Skeletal muscle satellite cell (primary cell): Measurements from ENCODE around the gene C16orf90. TPM values are rescaled to one million over a fixed set of nuclear protein-coding genes. Genes with fewer than 3 reads are reported as not detected.

Experiments
- H3K27me3 ChIP-seq: 2 replicates; pipeline ENCODE4 v1.7.0; 2013; ENCODE audit warnings: low read length; ENCODE audit not compliant: control insufficient read depth, insufficient read depth
- H3K36me3 ChIP-seq: 2 replicates; pipeline ENCODE4 v1.7.0; 2013; ENCODE audit warnings: mild to moderate bottlenecking, control low read depth, low read length; ENCODE audit not compliant: insufficient read depth
- H3K4me1 ChIP-seq: 2 replicates; pipeline ENCODE4 v1.7.0; 2013; ENCODE audit warnings: low read length; ENCODE audit not compliant: control insufficient read depth, insufficient read depth
- H3K4me2 ChIP-seq: 2 replicates; pipeline ENCODE4 v1.7.0; 2013; ENCODE audit warnings: mild to moderate bottlenecking, low read length
- H3K4me3 ChIP-seq: 2 replicates; pipeline ENCODE4 v1.7.0; 2013; ENCODE audit warnings: low read length
- H3K9ac ChIP-seq: 2 replicates; pipeline ENCODE4 v1.7.0; 2013; ENCODE audit warnings: mild to moderate bottlenecking, low read depth, low read length, moderate library complexity
- H3K9me3 ChIP-seq: replicated peaks from 2 replicates; pipeline ENCODE4 v1.7.0; 2013; ENCODE audit warnings: mild to moderate bottlenecking, control low read depth, low read length
- small RNA-seq: library from RNA; depleted of rRNA; stranded (forward); fragments of <200 nt; gene quantifications from one replicate; pipeline ENCODE3, GENCODE V24; 2012

The C16orf90 gene

DNA sequence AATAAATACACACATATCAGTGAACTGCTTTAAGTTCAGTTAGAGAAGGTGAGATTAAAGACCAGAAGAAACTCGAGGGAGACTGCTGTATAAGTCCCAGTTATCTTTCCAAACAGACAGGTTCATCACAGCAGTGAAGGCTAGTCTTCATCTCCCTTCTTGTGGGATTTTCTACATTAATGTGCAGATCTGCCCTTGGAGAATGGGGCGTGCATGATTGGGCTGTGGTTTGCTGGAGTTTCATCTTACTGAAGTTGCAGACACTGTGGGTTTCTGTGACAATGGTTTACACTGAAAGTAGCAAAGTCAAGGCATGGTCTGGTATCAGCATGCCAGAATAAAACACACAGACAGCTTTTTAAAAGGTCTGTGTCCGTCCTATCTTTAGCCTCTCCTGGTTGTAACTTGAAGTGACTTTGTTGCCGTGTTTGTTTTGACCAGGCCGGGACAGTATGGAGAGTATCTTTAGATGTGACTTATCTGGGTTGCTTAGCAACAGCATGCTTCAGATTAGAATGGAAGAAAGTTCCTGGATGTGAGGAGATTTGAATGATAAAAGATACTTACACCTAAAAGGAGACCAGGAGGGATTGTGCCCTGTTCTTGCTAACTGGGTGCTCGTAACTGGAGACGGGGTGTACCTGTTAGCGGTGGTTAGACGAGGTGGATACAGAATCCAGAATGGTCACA lies 35.7 kb downstream of the C16orf90 start:
- Histone ChIP-seq H3K4me3 (peak overlapping the region; percentile 82), H3K36me3 (no peaks in the 10 kb centered on the region), H3K9ac (peak overlapping the region; percentile 95), H3K4me1 (peaks cover 37% of the 10 kb centered on the region), H3K27me3 (no peaks in the 10 kb centered on the region), H3K9me3 (no peaks in the 10 kb centered on the region), H3K4me2 (peak overlapping the region; percentile 92)

DNA sequence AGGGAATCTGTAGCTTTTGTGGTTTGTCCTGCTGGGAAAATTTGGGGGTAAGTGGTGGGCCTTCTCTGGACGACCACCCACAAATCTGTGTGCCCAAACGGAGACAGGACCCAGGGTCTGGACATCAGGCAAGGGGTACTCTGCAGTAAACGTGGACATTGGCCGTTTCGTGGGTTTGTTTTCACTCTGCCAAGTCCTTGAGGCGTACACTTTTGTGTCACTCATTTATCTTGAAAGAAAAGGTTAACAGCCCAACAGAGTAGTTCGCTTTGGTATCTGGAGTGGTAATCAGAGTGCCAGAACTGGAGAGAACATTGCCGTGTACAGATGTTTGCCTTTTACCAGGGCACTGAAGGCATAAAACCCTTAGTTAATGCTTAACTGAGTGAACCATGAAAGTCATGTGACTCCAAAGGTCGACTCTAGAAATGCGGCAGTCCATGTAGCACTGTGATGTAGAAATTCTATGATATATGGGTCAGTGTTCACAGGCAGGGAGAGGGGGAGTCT lies 36.4 kb downstream of the C16orf90 start:
- Histone ChIP-seq H3K4me3 (peak overlapping the region; percentile 82), H3K4me1 (peaks cover 34% of the 10 kb centered on the region), H3K9me3 (no peaks in the 10 kb centered on the region)

DNA sequence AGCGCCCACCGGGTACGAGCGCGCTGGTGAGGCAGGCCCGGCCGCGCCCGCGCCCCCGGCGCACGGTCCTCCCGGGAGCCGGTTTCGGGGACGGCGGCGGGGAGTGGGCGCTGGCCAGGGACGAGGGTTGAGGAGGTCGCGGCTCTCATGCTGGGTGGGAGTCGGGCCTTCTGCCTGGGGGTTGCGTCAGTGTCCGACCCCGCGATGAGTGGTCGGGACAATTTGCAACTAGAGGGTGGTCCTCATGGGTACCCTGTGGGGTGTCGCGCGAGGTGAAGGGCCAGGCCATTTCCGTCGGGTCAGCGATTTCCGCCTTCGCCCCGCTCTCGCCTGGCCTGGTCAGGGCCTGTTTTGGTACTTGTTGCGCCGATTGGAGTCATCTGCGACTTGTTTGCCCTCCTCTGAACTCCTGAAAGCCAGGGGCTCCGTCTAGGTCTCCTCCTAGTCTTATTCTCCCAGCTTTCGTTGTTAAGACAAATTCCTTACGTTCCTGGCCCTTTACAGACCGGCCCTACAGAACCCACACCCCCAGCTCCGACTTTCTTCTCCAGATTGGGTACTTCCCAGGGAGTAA lies 36.9 kb downstream of the C16orf90 start:
- H3K4me3 ChIP-seq = peak overlapping the region; percentile 82
- no peaks in the 10 kb centered on the region for H3K27me3 ChIP-seq
- no peaks in the 10 kb centered on the region for H3K9me3 ChIP-seq
- peaks cover 34% of the 10 kb centered on the region for H3K4me1 ChIP-seq
- H3K9ac ChIP-seq = peak overlapping the region; percentile 95
- peak overlapping the region; percentile 92 for H3K4me2 ChIP-seq
- H3K36me3 ChIP-seq = no peaks in the 10 kb centered on the region

More for the DNA sequence above, 36.4 kb downstream of the C16orf90 start:
- H3K9ac ChIP-seq = peak overlapping the region; percentile 95
- peak overlapping the region; percentile 92 for H3K4me2 ChIP-seq
- H3K36me3 ChIP-seq = no peaks in the 10 kb centered on the region
- no peaks in the 10 kb centered on the region for H3K27me3 ChIP-seq

DNA sequence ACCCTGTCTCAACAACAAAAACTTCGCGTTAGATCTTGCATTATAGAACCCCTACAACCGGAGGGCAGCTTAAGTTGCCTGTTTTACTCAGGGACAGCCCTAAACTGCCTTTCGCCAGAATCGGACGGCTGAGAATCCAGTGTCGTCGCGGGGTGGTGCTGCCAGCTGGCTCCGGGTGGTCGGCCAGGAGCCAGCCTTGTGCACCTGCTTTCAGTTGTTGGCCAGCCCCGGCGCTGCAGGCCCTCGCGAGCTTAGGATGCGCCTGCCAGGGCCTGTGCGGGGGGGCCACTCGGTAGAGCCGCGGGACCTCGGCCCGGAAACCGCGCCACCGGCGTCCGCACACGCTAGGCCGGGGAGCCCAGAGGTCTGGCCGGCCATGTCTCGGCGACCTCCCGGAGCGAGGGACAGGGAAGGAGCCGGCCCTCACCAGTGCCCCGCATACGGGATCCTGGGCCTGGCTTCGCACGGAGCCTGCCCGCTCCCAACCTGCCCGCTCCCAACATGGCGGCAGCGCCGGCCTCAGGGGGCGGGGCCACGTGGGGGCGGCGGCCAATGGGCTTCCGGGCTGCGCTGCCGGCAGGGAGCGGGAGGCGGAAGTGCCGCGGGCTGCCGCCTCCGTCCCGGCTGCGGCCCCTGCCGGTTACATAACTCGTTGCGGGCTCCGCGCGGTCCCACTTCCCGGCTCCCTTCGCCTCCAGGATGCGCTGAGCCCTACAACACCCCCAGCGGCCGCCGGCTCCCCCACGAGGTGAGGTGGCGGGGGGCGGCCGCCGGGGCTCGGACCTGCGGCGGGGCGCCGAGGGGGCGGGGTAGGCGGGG lies 37.6 kb downstream of the C16orf90 start:
- H3K36me3 ChIP-seq = no peaks in the 10 kb centered on the region
- no peaks in the 10 kb centered on the region for H3K9me3 ChIP-seq
- no peaks in the 10 kb centered on the region for H3K27me3 ChIP-seq
- H3K4me1 ChIP-seq = peaks cover 34% of the 10 kb centered on the region
- H3K4me3 ChIP-seq = peak overlapping the region; percentile 82
- H3K9ac ChIP-seq = peak overlapping the region; percentile 95
- H3K4me2 ChIP-seq = peak overlapping the region; percentile 90

DNA sequence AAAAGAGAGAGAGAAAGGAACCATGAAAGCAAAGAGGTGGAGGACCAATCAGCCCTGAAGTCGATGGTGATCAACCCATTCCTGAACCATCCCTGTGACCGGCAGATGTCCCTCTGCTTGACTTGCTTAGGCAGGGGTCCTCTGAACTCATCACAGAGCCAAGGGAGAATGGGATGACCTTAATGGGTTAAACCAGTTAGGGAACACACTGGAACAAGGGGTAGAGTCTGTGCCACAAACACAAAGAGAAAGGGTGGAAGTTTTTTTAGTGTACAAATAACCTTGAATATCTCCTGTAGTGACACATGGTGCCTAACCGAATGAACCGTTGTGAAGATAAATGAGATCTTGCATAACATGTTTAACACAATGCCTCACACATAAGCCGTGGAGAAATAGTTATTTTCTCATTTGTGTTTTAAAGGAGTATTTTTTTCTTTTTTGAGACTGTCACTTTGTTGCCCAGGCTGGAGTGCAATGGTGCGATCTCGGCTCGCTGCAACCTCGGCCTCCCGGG lies 40.6 kb downstream of the C16orf90 start:
- Histone ChIP-seq H3K9me3 (no peaks in the 10 kb centered on the region), H3K36me3 (no peaks in the 10 kb centered on the region), H3K4me1 (peaks cover 30% of the 10 kb centered on the region), H3K27me3 (no peaks in the 10 kb centered on the region), H3K4me2 (no peak overlapping the region), H3K4me3 (no peak overlapping the region), H3K9ac (no peak overlapping the region)

DNA sequence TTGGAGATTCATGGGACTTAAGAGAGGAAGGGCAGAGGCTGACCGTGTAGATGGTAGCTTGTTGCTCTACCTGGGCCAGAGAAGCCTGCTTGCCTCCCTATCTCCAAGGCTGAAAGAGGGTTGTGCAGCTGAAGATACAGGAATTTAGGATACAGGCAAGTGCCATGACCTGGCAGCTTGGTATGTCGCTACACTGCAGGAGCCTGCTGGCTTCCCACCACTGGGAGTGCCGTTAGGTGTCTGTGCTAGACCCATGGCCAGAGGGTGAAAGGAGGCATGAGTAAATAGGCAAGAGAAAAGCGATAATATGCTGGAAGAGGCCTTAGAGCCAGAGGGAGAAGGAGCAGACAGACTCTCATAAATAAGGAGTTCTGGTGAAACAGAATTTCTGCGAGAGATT lies 41.2 kb downstream of the C16orf90 start:
- peaks cover 24% of the 10 kb centered on the region for H3K4me1 ChIP-seq
- H3K9me3 ChIP-seq = no peaks in the 10 kb centered on the region
- no peaks in the 10 kb centered on the region for H3K36me3 ChIP-seq
- H3K4me2 ChIP-seq = no peak overlapping the region
- H3K4me3 ChIP-seq = no peak overlapping the region
- H3K9ac ChIP-seq = no peak overlapping the region
- H3K27me3 ChIP-seq = no peaks in the 10 kb centered on the region

DNA sequence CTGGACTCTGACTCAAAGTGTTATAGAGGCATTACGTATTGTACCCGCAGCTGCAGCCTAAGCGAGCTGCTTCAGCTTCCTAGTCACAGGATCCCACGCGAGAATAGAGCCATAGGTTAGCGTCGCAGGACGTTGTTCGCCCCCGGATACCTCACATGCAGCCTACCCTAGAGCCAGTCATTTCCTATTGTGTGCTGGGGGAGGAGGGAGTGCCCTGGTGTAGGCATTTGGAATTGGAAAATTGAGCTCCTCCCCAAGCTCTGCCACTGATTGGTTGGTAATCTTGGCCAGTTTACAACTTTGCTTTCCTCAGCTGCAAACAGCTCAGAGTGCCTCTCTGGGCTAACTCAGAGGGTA lies 51.3 kb downstream of the C16orf90 start:
- no peaks in the 10 kb centered on the region for H3K9me3 ChIP-seq
- peak overlapping the region; percentile 91 for H3K9ac ChIP-seq
- H3K4me2 ChIP-seq = peak overlapping the region; percentile 78
- H3K36me3 ChIP-seq = peaks cover 17% of the 10 kb centered on the region
- no peaks in the 10 kb centered on the region for H3K4me1 ChIP-seq
- peak overlapping the region; percentile 77 for H3K4me3 ChIP-seq
- H3K27me3 ChIP-seq = no peaks in the 10 kb centered on the region

Small RNA genes within 50 kb of the gene (small RNA-seq; reads per million reads assigned to genes)
- gene MIR6126 = not detected
